ENCODE results near the gene PHYKPL.

GRCh38 chr5:178238711-178239592 is 6.3 kb upstream of the PHYKPL start:
- no peak for TF ChIP-seq CTCF (IDR thresholded peaks at IDR 0.05; ENCODE audit: insufficient read depth, low read length, poor library complexity, severe bottlenecking)
- no peak for TF ChIP-seq EZH2phosphoT487 (conservative IDR thresholded peaks at IDR 0.05; ENCODE audit: low read length)
